ENCODE measurements around the gene SERPINE2. TPM values are rescaled to one million over a fixed set of nuclear protein-coding genes. Genes with fewer than 3 reads are reported as not detected.

Gene SERPINE2
- total RNA-seq, 2 donors from 2014 or later = 1.6 to 4.4 TPM

DNA sequence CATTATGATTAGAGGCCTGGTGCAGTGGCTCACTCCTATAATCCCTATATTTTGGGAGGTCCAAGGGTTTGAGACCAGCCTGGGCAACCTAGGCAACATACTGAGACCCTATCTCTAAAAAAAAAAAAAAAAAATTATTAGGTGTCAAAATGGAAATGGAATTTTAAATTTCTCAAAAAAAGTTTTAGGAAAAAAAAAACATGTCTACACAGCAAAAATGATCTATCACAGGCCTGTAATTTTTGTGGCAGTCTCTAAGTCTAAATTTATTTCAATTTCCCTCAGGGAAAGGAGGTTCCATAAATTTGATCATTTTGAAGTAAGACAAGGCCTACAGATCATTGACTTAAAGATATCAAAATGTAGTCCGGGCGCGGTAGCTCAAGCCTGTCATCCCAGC is 65.5 kb downstream of the SERPINE2 start:
- DNase-seq (no peak), ATAC-seq (no peak)
- Histone ChIP-seq H3K27me3 (no peaks in the 10 kb centered on the region), H3K27ac (no peak overlapping the region), H3K4me1 (no peaks in the 10 kb centered on the region), H3K36me3 (replicated peaks in 1 of 2; ENCODE audit: insufficient read depth in 1 of 2, low read depth in 2 of 2) (no peaks in the 10 kb centered on the region), H3K9me3 (no peaks in the 10 kb centered on the region), H3K4me3 (no peak overlapping the region)
- WGBS, 2 donors = 91 to 93% methylated on average over 3 of the region's 3 CpGs
- no peak for TF ChIP-seq CTCF (IDR thresholded peaks at IDR 0.05)
- no peak for TF ChIP-seq POLR2A (IDR thresholded peaks at IDR 0.05)
- intact Hi-C loops (cut with DNase I) = no loop called here

GRCh38 chr2:223972656-223973102 is 66.4 kb downstream of the SERPINE2 start:
- ATAC-seq (no peak), DNase-seq (no peak)
- H3K4me3 ChIP-seq = no peak overlapping the region
- H3K36me3 ChIP-seq (replicated peaks in 1 of 2; ENCODE audit: insufficient read depth in 1 of 2, low read depth in 2 of 2) = peaks cover 0 to under 1% of the 10 kb centered on the region in 2 donors
- intact Hi-C loops (cut with DNase I) = no loop called here
- H3K27me3 ChIP-seq = no peaks in the 10 kb centered on the region
- no peak for TF ChIP-seq POLR2A (IDR thresholded peaks at IDR 0.05)
- no peak for TF ChIP-seq CTCF (IDR thresholded peaks at IDR 0.05)
- WGBS, 2 donors = 77 to 81% methylated on average over 7 of the region's 7 CpGs
- H3K4me1 ChIP-seq = no peaks in the 10 kb centered on the region
- H3K27ac ChIP-seq = no peak overlapping the region
- H3K9me3 ChIP-seq = no peaks in the 10 kb centered on the region

GRCh38 chr2:223971731-223972130 is 67.4 kb downstream of the SERPINE2 start:
- Histone ChIP-seq H3K4me3 (no peak overlapping the region), H3K4me1 (no peaks in the 10 kb centered on the region), H3K27me3 (no peaks in the 10 kb centered on the region), H3K9me3 (no peaks in the 10 kb centered on the region), H3K36me3 (replicated peaks in 1 of 2; ENCODE audit: insufficient read depth in 1 of 2, low read depth in 2 of 2) (peaks cover 3 to 4% of the 10 kb centered on the region in 2 donors), H3K27ac (no peak overlapping the region)
- intact Hi-C loops (cut with DNase I) = no loop called here
- WGBS, 2 donors = 81 to 84% methylated on average over 5 of the region's 5 CpGs
- no peak for DNase-seq
- ATAC-seq = no peak
- TF ChIP-seq POLR2A (IDR thresholded peaks at IDR 0.05) (no peak), CTCF (IDR thresholded peaks at IDR 0.05) (no peak)

GRCh38 chr2:223970343-223971128 is 68.5 kb downstream of the SERPINE2 start:
- TF ChIP-seq POLR2A (IDR thresholded peaks at IDR 0.05) (no peak), CTCF (IDR thresholded peaks at IDR 0.05) (peak; percentile 63 to 93 (median 88))
- H3K27me3 ChIP-seq = no peaks in the 10 kb centered on the region
- H3K36me3 ChIP-seq (replicated peaks in 1 of 2; ENCODE audit: insufficient read depth in 1 of 2, low read depth in 2 of 2) = peaks cover 4 to 5% of the 10 kb centered on the region in 2 donors
- no peak overlapping the region for H3K27ac ChIP-seq
- H3K4me3 ChIP-seq = no peak overlapping the region
- no peaks in the 10 kb centered on the region for H3K9me3 ChIP-seq
- no peaks in the 10 kb centered on the region for H3K4me1 ChIP-seq
- intact Hi-C loops (cut with DNase I) = no loop called here
- WGBS, 2 donors = 60 to 62% methylated on average over 8 of the region's 8 CpGs
- ATAC-seq (peak; percentile 45), DNase-seq (peak; percentile 49 to 59 (median 57))

GRCh38 chr2:223969856-223970255 is 69.2 kb downstream of the SERPINE2 start:
- no peak for ATAC-seq
- intact Hi-C loops (cut with DNase I) = no loop called here
- TF ChIP-seq POLR2A (IDR thresholded peaks at IDR 0.05) (no peak), CTCF (IDR thresholded peaks at IDR 0.05) (no peak)

More at GRCh38 chr2:223969856-223970255, 69.2 kb downstream of the SERPINE2 start:
- Histone ChIP-seq H3K27me3 (no peaks in the 10 kb centered on the region), H3K4me1 (no peaks in the 10 kb centered on the region), H3K9me3 (no peaks in the 10 kb centered on the region), H3K27ac (no peak overlapping the region), H3K4me3 (no peak overlapping the region), H3K36me3 (replicated peaks in 1 of 2; ENCODE audit: insufficient read depth in 1 of 2, low read depth in 2 of 2) (peaks cover 4 to 5% of the 10 kb centered on the region in 2 donors)
- DNase-seq = no peak
- 76 to 95% methylated on average over 1 of the region's 1 CpG for WGBS, 2 donors

Data from body of pancreas (tissue), 4 donors.